GM23338 (cell line): Measurements from ENCODE around the gene PPP1R7. TPM values are rescaled to one million over a fixed set of nuclear protein-coding genes. Genes with fewer than 3 reads are reported as not detected.

ENCODE experiments used
- ATAC-seq: fragments of 200-7000 bp; cut with Tn5 transposase; 3 replicates; pipeline ENCODE4 v1.9.1; 2020
- DNase-seq: peaks from one replicate; pipeline ENCODE4 v3.0.0-alpha.2; 2015; ENCODE audit warnings: low spot score
- H2AFZ ChIP-seq: fragments of 200-600 bp; sonication (generic); 2 replicates; pipeline ENCODE4 v1.8.0; 2016; ENCODE audit warnings: antibody characterized with exemption, mild to moderate bottlenecking, moderate library complexity
- H3F3A ChIP-seq: fragments of 200-600 bp; sonication (generic); replicated peaks from 2 replicates; pipeline ENCODE4 v1.8.0; 2017; ENCODE audit warnings: antibody characterized with exemption, mixed run types, low read depth
- H3K27ac ChIP-seq: fragments of 200-600 bp; sonication (generic); 2 replicates; pipeline ENCODE4 v1.6.1; 2016; ENCODE audit warnings: low read depth
- H3K27me3 ChIP-seq: fragments of 200-600 bp; sonication (generic); 2 replicates; pipeline ENCODE4 v1.8.0; 2016; ENCODE audit warnings: mild to moderate bottlenecking, mixed run types, moderate library complexity; ENCODE audit not compliant: insufficient read depth
- H3K36me3 ChIP-seq: fragments of 200-600 bp; sonication (generic); 2 replicates; pipeline ENCODE4 v1.8.0; 2016; ENCODE audit warnings: mild to moderate bottlenecking; ENCODE audit not compliant: insufficient read depth
- H3K4me1 ChIP-seq: fragments of 200-600 bp; sonication (generic); 2 replicates; pipeline ENCODE4 v1.8.0; 2016; ENCODE audit warnings: mild to moderate bottlenecking, moderate library complexity; ENCODE audit not compliant: insufficient read depth
- H3K4me2 ChIP-seq: fragments of 200-600 bp; sonication (generic); 2 replicates; pipeline ENCODE4 v1.7.1; 2017; ENCODE audit warnings: mixed run types
- H3K4me3 ChIP-seq: fragments of 200-600 bp; sonication (generic); 2 replicates; pipeline ENCODE4 v1.6.1; 2016; ENCODE audit warnings: mixed run types
- H3K79me2 ChIP-seq: fragments of 200-600 bp; sonication (generic); replicated peaks from 2 replicates; pipeline ENCODE4 v1.8.0; 2017; ENCODE audit warnings: mild to moderate bottlenecking; ENCODE audit not compliant: insufficient read depth
- H3K9me2 ChIP-seq: fragments of 200-600 bp; sonication (generic); 2 replicates; pipeline ENCODE4 v1.8.0; 2017; ENCODE audit not compliant: insufficient read depth
- H4K20me1 ChIP-seq: fragments of 200-600 bp; sonication (generic); replicated peaks from 2 replicates; pipeline ENCODE4 v1.8.0; 2017; ENCODE audit warnings: mild to moderate bottlenecking; ENCODE audit not compliant: insufficient read depth
- H3K27ac Mint-ChIP-seq: 2 replicates; pipeline ENCODE4 v1.8.0; 2020; ENCODE audit warnings: inconsistent platforms, mild to moderate bottlenecking, moderate library complexity, mixed read lengths
- H3K27me3 Mint-ChIP-seq: 3 replicates; pipeline ENCODE4 v1.8.0; 2022; ENCODE audit warnings: low read depth, mild to moderate bottlenecking, moderate library complexity, mixed read lengths, inconsistent platforms; ENCODE audit not compliant: insufficient read depth, poor library complexity
- H3K36me3 Mint-ChIP-seq: 3 replicates; pipeline ENCODE4 v1.8.0; 2021; ENCODE audit warnings: low read depth, mild to moderate bottlenecking, inconsistent platforms, moderate library complexity, mixed read lengths
- H3K4me1 Mint-ChIP-seq: 3 replicates; pipeline ENCODE4 v1.8.0; 2020; ENCODE audit warnings: mild to moderate bottlenecking, inconsistent platforms, mixed read lengths
- H3K4me3 Mint-ChIP-seq: 3 replicates; pipeline ENCODE4 v1.8.0; 2021; ENCODE audit warnings: moderate library complexity, mild to moderate bottlenecking, inconsistent platforms, mixed read lengths
- H3K9me3 Mint-ChIP-seq: 3 replicates; pipeline ENCODE4 v1.8.0; 2020; ENCODE audit warnings: moderate library complexity, mild to moderate bottlenecking, inconsistent platforms, mixed read lengths
- CREB1 ChIP-seq: fragments of 250-450 bp; sonication (Bioruptor Pico); IDR thresholded peaks from 2 replicates; pipeline ENCODE4 v1.5.0; 2020; ENCODE audit warnings: low read depth, mild to moderate bottlenecking, moderate library complexity
- EZH2 ChIP-seq: fragments of 200-600 bp; sonication (generic); IDR thresholded peaks from one replicate; pipeline ENCODE4 v1.8.0; 2017; ENCODE audit warnings: antibody characterized with exemption, mild to moderate bottlenecking, low read depth; ENCODE audit not compliant: unreplicated experiment
- EZH2phosphoT487 ChIP-seq: fragments of 200-600 bp; sonication (generic); IDR thresholded peaks from one replicate; pipeline ENCODE4 v1.8.1; 2018; ENCODE audit warnings: antibody characterized with exemption; ENCODE audit not compliant: unreplicated experiment
- JUNB ChIP-seq: IDR thresholded peaks from one replicate; pipeline ENCODE4 v1.6.1; 2016; ENCODE audit warnings: antibody characterized with exemption; ENCODE audit not compliant: unreplicated experiment
- NANOG ChIP-seq: IDR thresholded peaks from 2 replicates; pipeline ENCODE4 v1.6.1; 2016; ENCODE audit warnings: antibody characterized with exemption, borderline replicate concordance
- POLR2AphosphoS5 ChIP-seq: IDR thresholded peaks from 2 replicates; pipeline ENCODE4 v1.6.1; 2016; ENCODE audit warnings: antibody characterized with exemption, low read depth
- STAT1 ChIP-seq: IDR thresholded peaks from one replicate; pipeline ENCODE4 v1.6.1; 2016; ENCODE audit warnings: antibody characterized with exemption; ENCODE audit not compliant: unreplicated experiment
- ZNF331 ChIP-seq: fragments of 250-450 bp; sonication (Bioruptor Pico); IDR thresholded peaks from 2 replicates; pipeline ENCODE4 v1.5.0; 2020; ENCODE audit warnings: low read depth, mild to moderate bottlenecking, moderate library complexity
- polyA plus RNA-seq: library from polyadenylated mRNA; unstranded; fragments of >200 nt; fragmentation: Nextera tagmentation; extraction: Ambion mirVana; gene quantifications from 2 replicates; pipeline ENCODE4 v1.2.1, GENCODE V29; 2016
- total RNA-seq: library from RNA; depleted of rRNA; stranded (reverse); fragments of >200 nt; shearing (Covaris generic); gene quantifications from 2 replicates; pipeline ENCODE4 v1.2.3, GENCODE V29; 2014
- TF ChIP-seq, protein P1 (sequence below): fragments of 250-450 bp; sonication (Bioruptor Pico); IDR thresholded peaks from 2 replicates; pipeline ENCODE4 v1.5.0; 2020; ENCODE audit warnings: mild to moderate bottlenecking, moderate library complexity
- TF ChIP-seq, protein P2 (sequence below): IDR thresholded peaks from 2 replicates; pipeline ENCODE4 v1.6.1; 2016; ENCODE audit warnings: antibody characterized with exemption
- TF ChIP-seq, protein P3 (sequence below), 2 experiments: fragments of 200-600 bp in 1 of 2; sonication (generic) in 1 of 2; conservative IDR thresholded peaks; 2 replicates each; pipeline versions ENCODE4 v1.5.1 to v1.6.1; 2016 to 2017; ENCODE audit warnings: antibody characterized with exemption in 2 of 2, low read depth in 2 of 2, mild to moderate bottlenecking in 2 of 2, moderate library complexity in 1 of 2

Gene PPP1R7
- total and polyA plus RNA-seq, 2 experiments from 2014 or later, result 48.2 to 94.3 TPM

DNA sequence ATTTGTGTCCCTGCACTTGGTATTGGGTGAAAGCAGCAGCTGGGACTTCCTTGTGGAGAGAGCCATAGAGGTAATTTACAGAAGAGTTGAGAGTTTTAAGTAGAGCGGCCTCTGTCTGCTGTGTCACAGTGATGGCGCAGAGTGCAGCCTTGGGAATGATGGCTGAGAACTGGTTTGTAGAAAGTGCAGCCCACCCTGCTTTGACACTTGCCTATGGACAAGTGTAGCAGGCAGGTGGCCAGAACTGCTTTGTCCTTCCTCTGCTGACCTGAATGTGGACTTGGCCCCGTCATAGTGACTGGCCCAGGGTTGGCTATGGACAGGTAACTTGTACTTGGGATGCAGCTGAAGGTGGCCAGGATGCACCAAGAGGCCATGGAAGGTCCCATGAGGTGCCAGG, 31.9 kb downstream of the PPP1R7 start:
- H3K9me3 Mint-ChIP-seq, result no peaks in the 10 kb centered on the region
- no peak for ATAC-seq

More for the DNA sequence above, 31.9 kb downstream of the PPP1R7 start:
- no peak for DNase-seq
- Histone ChIP-seq H3K4me1 (no peaks in the 10 kb centered on the region), H3K79me2 (no peaks in the 10 kb centered on the region), H3K27ac (no peak overlapping the region), H3K4me2 (no peak overlapping the region), H3K9me2 (no peaks in the 10 kb centered on the region), H3K36me3 (no peaks in the 10 kb centered on the region), H4K20me1 (no peaks in the 10 kb centered on the region), H3K27me3 (no peaks in the 10 kb centered on the region), H3K4me3 (no peak overlapping the region), H2AFZ (no peak overlapping the region), H3F3A (no peaks in the 10 kb centered on the region)
- Mint-ChIP-seq H3K4me1 (peaks cover 16% of the 10 kb centered on the region), H3K4me3 (no peak overlapping the region), H3K27me3 (peaks cover 7% of the 10 kb centered on the region), H3K36me3 (no peaks in the 10 kb centered on the region), H3K27ac (no peak overlapping the region)
- TF ChIP-seq CREB1 (no peak), EZH2 (no peak), ZNF331 (CRISPR knock-in tag) (no peak), EZH2phosphoT487 (no peak), NANOG (no peak), STAT1 (no peak), POLR2AphosphoS5 (no peak), JUNB (no peak)
- TF ChIP-seq, protein P1, sequence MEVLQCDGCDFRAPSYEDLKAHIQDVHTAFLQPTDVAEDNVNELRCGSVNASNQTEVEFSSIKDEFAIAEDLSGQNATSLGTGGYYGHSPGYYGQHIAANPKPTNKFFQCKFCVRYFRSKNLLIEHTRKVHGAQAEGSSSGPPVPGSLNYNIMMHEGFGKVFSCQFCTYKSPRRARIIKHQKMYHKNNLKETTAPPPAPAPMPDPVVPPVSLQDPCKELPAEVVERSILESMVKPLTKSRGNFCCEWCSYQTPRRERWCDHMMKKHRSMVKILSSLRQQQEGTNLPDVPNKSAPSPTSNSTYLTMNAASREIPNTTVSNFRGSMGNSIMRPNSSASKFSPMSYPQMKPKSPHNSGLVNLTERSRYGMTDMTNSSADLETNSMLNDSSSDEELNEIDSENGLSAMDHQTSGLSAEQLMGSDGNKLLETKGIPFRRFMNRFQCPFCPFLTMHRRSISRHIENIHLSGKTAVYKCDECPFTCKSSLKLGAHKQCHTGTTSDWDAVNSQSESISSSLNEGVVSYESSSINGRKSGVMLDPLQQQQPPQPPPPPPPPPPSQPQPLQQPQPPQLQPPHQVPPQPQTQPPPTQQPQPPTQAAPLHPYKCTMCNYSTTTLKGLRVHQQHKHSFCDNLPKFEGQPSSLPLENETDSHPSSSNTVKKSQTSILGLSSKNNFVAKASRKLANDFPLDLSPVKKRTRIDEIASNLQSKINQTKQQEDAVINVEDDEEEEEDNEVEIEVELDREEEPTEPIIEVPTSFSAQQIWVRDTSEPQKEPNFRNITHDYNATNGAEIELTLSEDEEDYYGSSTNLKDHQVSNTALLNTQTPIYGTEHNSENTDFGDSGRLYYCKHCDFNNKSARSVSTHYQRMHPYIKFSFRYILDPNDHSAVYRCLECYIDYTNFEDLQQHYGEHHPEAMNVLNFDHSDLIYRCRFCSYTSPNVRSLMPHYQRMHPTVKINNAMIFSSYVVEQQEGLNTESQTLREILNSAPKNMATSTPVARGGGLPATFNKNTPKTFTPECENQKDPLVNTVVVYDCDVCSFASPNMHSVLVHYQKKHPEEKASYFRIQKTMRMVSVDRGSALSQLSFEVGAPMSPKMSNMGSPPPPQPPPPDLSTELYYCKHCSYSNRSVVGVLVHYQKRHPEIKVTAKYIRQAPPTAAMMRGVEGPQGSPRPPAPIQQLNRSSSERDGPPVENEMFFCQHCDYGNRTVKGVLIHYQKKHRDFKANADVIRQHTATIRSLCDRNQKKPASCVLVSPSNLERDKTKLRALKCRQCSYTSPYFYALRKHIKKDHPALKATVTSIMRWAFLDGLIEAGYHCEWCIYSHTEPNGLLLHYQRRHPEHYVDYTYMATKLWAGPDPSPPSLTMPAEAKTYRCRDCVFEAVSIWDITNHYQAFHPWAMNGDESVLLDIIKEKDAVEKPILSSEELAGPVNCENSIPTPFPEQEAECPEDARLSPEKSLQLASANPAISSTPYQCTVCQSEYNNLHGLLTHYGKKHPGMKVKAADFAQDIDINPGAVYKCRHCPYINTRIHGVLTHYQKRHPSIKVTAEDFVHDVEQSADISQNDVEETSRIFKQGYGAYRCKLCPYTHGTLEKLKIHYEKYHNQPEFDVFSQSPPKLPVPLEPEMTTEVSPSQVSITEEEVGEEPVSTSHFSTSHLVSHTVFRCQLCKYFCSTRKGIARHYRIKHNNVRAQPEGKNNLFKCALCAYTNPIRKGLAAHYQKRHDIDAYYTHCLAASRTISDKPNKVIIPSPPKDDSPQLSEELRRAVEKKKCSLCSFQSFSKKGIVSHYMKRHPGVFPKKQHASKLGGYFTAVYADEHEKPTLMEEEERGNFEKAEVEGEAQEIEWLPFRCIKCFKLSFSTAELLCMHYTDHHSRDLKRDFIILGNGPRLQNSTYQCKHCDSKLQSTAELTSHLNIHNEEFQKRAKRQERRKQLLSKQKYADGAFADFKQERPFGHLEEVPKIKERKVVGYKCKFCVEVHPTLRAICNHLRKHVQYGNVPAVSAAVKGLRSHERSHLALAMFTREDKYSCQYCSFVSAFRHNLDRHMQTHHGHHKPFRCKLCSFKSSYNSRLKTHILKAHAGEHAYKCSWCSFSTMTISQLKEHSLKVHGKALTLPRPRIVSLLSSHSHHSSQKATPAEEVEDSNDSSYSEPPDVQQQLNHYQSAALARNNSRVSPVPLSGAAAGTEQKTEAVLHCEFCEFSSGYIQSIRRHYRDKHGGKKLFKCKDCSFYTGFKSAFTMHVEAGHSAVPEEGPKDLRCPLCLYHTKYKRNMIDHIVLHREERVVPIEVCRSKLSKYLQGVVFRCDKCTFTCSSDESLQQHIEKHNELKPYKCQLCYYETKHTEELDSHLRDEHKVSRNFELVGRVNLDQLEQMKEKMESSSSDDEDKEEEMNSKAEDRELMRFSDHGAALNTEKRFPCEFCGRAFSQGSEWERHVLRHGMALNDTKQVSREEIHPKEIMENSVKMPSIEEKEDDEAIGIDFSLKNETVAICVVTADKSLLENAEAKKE (CRISPR knock-in tag), result no peak
- TF ChIP-seq, protein P2, sequence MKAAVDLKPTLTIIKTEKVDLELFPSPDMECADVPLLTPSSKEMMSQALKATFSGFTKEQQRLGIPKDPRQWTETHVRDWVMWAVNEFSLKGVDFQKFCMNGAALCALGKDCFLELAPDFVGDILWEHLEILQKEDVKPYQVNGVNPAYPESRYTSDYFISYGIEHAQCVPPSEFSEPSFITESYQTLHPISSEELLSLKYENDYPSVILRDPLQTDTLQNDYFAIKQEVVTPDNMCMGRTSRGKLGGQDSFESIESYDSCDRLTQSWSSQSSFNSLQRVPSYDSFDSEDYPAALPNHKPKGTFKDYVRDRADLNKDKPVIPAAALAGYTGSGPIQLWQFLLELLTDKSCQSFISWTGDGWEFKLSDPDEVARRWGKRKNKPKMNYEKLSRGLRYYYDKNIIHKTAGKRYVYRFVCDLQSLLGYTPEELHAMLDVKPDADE, result no peak
- TF ChIP-seq, protein P3, sequence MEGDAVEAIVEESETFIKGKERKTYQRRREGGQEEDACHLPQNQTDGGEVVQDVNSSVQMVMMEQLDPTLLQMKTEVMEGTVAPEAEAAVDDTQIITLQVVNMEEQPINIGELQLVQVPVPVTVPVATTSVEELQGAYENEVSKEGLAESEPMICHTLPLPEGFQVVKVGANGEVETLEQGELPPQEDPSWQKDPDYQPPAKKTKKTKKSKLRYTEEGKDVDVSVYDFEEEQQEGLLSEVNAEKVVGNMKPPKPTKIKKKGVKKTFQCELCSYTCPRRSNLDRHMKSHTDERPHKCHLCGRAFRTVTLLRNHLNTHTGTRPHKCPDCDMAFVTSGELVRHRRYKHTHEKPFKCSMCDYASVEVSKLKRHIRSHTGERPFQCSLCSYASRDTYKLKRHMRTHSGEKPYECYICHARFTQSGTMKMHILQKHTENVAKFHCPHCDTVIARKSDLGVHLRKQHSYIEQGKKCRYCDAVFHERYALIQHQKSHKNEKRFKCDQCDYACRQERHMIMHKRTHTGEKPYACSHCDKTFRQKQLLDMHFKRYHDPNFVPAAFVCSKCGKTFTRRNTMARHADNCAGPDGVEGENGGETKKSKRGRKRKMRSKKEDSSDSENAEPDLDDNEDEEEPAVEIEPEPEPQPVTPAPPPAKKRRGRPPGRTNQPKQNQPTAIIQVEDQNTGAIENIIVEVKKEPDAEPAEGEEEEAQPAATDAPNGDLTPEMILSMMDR (conservative IDR thresholded peaks at IDR 0.05; ENCODE audit: low read depth in 2 of 2), result no peak
